ENCODE results near the gene FHIP1A. TPM values are rescaled to one million over a fixed set of nuclear protein-coding genes. Genes with fewer than 3 reads are reported as not detected.
A peak's percentile ranks its signal among the peaks of the same experiment; 100 is the strongest.

Gene FHIP1A
- total and polyA plus RNA-seq, 2 of the 13 experiments (the other 11 are each of a cell fraction or from before 2014, with no cell fraction given): 4.1 to 6.2 TPM

GRCh38 chr4:151408630-151409469, at the start of gene FHIP1A (continued):
- TF ChIP-seq ZSCAN20 (CRISPR knock-in tag; IDR thresholded peaks at IDR 0.05; ENCODE audit: borderline replicate concordance) (no peak), TP53 (CRISPR knock-in tag; conservative IDR thresholded peaks at IDR 0.05) (no peak), PCBP2 (optimal IDR thresholded peaks at IDR 0.05; ENCODE audit: low read depth, low read length, poor library complexity, severe bottlenecking) (no peak), ZNF331 (CRISPR knock-in tag; IDR thresholded peaks at IDR 0.05) (no peak), ZFP90 (CRISPR knock-in tag; IDR thresholded peaks at IDR 0.05; ENCODE audit: borderline replicate concordance) (no peak), ZMAT5 (CRISPR knock-in tag; IDR thresholded peaks at IDR 0.05; ENCODE audit: borderline replicate concordance, low read depth) (no peak), CBFB (CRISPR knock-in tag; IDR thresholded peaks at IDR 0.05) (no peak), FOXP1 (IDR thresholded peaks at IDR 0.05) (no peak), FOXP1 (CRISPR knock-in tag; IDR thresholded peaks at IDR 0.05) (no peak), ZNF20 (CRISPR knock-in tag; IDR thresholded peaks at IDR 0.05) (no peak), ZNF616 (CRISPR knock-in tag; IDR thresholded peaks at IDR 0.05; ENCODE audit: low read depth) (no peak), SP2 (CRISPR knock-in tag; IDR thresholded peaks at IDR 0.05) (no peak), TAF15 (IDR thresholded peaks at IDR 0.05; ENCODE audit: low read depth, low read length, poor library complexity, severe bottlenecking) (no peak), SOX13 (IDR thresholded peaks at IDR 0.05) (no peak), SOX13 (CRISPR knock-in tag; conservative IDR thresholded peaks at IDR 0.05 in 1 of 2, IDR thresholded peaks at IDR 0.05 in 1 of 2) (peak in 1 of 2 experiments; percentile 12; a peak in 1 of 4 replicates), ZMYM4 (CRISPR knock-in tag; IDR thresholded peaks at IDR 0.05) (peak; percentile 20; the same call in 1 of the 2 replicates), ZNF430 (CRISPR knock-in tag; IDR thresholded peaks at IDR 0.05) (no peak), ZNF749 (CRISPR knock-in tag; IDR thresholded peaks at IDR 0.05; ENCODE audit: borderline replicate concordance) (no peak), HMGA1 (CRISPR knock-in tag; conservative IDR thresholded peaks at IDR 0.05) (no peak), FOXK1 (CRISPR knock-in tag; IDR thresholded peaks at IDR 0.05; ENCODE audit: borderline replicate concordance, low read depth) (peak; percentile 55; the same call in 1 of the 2 replicates), ZNF432 (CRISPR knock-in tag; IDR thresholded peaks at IDR 0.05; ENCODE audit: borderline replicate concordance) (no peak), ARHGAP35 (CRISPR knock-in tag; IDR thresholded peaks at IDR 0.05; ENCODE audit: borderline replicate concordance) (no peak)
- TF ChIP-seq, protein P1, sequence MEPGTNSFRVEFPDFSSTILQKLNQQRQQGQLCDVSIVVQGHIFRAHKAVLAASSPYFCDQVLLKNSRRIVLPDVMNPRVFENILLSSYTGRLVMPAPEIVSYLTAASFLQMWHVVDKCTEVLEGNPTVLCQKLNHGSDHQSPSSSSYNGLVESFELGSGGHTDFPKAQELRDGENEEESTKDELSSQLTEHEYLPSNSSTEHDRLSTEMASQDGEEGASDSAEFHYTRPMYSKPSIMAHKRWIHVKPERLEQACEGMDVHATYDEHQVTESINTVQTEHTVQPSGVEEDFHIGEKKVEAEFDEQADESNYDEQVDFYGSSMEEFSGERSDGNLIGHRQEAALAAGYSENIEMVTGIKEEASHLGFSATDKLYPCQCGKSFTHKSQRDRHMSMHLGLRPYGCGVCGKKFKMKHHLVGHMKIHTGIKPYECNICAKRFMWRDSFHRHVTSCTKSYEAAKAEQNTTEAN (CRISPR knock-in tag; conservative IDR thresholded peaks at IDR 0.05): peak; percentile 72; the same call in 1 of the 2 replicates
- TF ChIP-seq, protein P2, sequence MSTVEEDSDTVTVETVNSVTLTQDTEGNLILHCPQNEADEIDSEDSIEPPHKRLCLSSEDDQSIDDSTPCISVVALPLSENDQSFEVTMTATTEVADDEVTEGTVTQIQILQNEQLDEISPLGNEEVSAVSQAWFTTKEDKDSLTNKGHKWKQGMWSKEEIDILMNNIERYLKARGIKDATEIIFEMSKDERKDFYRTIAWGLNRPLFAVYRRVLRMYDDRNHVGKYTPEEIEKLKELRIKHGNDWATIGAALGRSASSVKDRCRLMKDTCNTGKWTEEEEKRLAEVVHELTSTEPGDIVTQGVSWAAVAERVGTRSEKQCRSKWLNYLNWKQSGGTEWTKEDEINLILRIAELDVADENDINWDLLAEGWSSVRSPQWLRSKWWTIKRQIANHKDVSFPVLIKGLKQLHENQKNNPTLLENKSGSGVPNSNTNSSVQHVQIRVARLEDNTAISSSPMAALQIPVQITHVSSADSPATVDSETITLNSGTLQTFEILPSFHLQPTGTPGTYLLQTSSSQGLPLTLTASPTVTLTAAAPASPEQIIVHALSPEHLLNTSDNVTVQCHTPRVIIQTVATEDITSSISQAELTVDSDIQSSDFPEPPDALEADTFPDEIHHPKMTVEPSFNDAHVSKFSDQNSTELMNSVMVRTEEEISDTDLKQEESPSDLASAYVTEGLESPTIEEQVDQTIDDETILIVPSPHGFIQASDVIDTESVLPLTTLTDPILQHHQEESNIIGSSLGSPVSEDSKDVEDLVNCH (CRISPR knock-in tag; IDR thresholded peaks at IDR 0.05): no peak
- TF ChIP-seq, protein P3, sequence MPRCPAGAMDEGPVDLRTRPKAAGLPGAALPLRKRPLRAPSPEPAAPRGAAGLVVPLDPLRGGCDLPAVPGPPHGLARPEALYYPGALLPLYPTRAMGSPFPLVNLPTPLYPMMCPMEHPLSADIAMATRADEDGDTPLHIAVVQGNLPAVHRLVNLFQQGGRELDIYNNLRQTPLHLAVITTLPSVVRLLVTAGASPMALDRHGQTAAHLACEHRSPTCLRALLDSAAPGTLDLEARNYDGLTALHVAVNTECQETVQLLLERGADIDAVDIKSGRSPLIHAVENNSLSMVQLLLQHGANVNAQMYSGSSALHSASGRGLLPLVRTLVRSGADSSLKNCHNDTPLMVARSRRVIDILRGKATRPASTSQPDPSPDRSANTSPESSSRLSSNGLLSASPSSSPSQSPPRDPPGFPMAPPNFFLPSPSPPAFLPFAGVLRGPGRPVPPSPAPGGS (CRISPR knock-in tag; IDR thresholded peaks at IDR 0.05): no peak

Data from HepG2 (cell line).